Measurements from ENCODE around the gene ANKMY1. TPM values are rescaled to one million over a fixed set of nuclear protein-coding genes. Genes with fewer than 3 reads are reported as not detected.

ANKMY1 gene
- total and polyA plus RNA-seq, 3 donors from 2014 or later = 57.3 to 92.5 (median 75.7) TPM

DNA sequence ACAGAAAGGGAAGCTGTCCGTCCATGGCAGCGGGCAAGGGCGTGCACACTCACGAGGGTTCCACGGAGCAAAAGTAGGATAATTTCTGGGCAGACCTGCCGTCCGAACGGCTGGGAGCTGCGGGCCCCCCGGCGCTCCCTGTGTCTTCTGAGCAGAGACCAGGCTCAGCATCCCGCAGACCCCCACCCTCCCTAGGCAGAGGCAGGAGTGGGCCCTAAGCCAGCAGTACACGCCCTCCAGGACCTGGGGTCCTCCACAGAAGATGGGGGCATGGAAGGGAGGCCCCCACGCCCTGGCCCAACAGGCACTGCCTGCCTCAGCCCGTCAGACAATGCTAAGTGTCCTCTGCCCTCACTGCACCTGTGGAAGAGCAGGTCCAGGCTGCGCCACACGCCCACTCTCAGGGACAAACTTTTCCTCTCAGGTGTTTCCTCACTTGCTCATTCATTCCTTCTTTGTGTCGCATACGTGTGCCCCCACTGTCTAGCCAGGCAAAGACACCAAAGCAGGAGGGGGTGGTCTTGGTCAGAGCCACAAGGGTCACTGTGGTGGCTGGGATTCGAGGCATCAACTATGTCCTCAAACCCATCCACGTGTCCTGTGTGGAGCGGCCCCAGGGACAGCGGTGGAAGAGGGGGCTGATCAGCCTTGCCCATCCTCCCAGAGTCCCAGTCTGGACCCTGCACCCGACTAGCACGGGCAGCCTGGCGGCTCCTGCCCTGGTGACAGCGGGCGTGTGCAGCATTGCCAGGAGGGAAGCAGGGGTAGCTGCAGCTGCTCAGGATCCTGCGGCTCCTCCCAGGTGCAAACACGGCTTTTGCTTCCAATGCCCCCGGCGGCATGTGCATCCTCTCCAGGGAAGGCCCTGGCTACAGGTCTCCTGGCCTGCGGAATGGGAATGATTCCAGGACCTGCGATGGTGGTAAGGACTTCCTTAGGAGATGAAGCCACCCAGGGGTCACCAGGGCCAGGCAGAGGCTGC, 124.7 kb downstream of the ANKMY1 start:
- H3K27ac ChIP-seq = no peak overlapping the region
- WGBS, 2 donors = 88 to 92% methylated on average over 25 to 34 of the region's 34 CpGs
- peak; percentile 13 for DNase-seq
- no peak for TF ChIP-seq POLR2A (IDR thresholded peaks at IDR 0.05)
- TF ChIP-seq, protein P1, sequence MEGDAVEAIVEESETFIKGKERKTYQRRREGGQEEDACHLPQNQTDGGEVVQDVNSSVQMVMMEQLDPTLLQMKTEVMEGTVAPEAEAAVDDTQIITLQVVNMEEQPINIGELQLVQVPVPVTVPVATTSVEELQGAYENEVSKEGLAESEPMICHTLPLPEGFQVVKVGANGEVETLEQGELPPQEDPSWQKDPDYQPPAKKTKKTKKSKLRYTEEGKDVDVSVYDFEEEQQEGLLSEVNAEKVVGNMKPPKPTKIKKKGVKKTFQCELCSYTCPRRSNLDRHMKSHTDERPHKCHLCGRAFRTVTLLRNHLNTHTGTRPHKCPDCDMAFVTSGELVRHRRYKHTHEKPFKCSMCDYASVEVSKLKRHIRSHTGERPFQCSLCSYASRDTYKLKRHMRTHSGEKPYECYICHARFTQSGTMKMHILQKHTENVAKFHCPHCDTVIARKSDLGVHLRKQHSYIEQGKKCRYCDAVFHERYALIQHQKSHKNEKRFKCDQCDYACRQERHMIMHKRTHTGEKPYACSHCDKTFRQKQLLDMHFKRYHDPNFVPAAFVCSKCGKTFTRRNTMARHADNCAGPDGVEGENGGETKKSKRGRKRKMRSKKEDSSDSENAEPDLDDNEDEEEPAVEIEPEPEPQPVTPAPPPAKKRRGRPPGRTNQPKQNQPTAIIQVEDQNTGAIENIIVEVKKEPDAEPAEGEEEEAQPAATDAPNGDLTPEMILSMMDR (IDR thresholded peaks at IDR 0.05) = no peak
- no peaks in the 10 kb centered on the region for H3K27me3 ChIP-seq
- H3K4me3 ChIP-seq = no peak overlapping the region
- intact Hi-C loops (cut with DNase I; ENCODE audit: low total_unique reads) = no loop called here
- H3K4me1 ChIP-seq = peaks cover 15% of the 10 kb centered on the region
- H3K36me3 ChIP-seq (ENCODE audit: low read depth, missing control alignments) = no peaks in the 10 kb centered on the region
- H3K9me3 ChIP-seq = no peaks in the 10 kb centered on the region

DNA sequence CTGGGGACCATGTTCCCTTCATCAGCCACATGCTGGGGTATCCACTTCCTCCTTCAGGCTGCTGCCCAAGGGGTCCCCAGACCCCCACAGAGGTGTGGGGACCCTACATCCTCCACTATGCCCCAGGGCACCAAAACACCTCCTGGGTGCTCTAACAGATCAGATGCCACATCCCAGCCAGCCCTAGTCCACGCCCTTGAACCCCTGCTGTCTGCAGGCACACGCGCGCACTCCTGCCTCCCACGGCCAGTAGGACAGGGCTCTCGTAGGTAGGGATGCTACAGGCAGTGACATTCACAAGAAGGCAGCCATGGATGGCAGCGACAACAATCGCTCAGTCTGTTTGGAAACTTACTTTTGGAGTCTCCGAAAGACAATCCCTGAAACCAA, 125.4 kb downstream of the ANKMY1 start:
- 80 to 93% methylated on average over 3 to 9 of the region's 9 CpGs for WGBS, 2 donors
- Histone ChIP-seq H3K27me3 (no peaks in the 10 kb centered on the region), H3K27ac (no peak overlapping the region), H3K4me3 (no peak overlapping the region), H3K9me3 (no peaks in the 10 kb centered on the region), H3K36me3 (ENCODE audit: low read depth, missing control alignments) (no peaks in the 10 kb centered on the region), H3K4me1 (peaks cover 9% of the 10 kb centered on the region)
- no peak for TF ChIP-seq POLR2A (IDR thresholded peaks at IDR 0.05)
- TF ChIP-seq, protein P1 (IDR thresholded peaks at IDR 0.05) = no peak
- intact Hi-C loops (cut with DNase I; ENCODE audit: low total_unique reads) = no loop called here
- DNase-seq = peak; percentile 12

GRCh38 chr2:240431661-240432424, 125.9 kb downstream of the ANKMY1 start:
- intact Hi-C loops (cut with DNase I; ENCODE audit: low total_unique reads) = no loop called here
- peak; percentile 9 for DNase-seq
- H3K9me3 ChIP-seq = no peaks in the 10 kb centered on the region
- H3K4me1 ChIP-seq = peaks cover 6% of the 10 kb centered on the region
- TF ChIP-seq POLR2A (IDR thresholded peaks at IDR 0.05) = no peak
- TF ChIP-seq, protein P1 (IDR thresholded peaks at IDR 0.05) = no peak
- H3K27ac ChIP-seq = no peak overlapping the region
- WGBS, 2 donors = 88 to 92% methylated on average over 10 to 12 of the region's 12 CpGs
- no peak overlapping the region for H3K4me3 ChIP-seq
- no peaks in the 10 kb centered on the region for H3K36me3 ChIP-seq (ENCODE audit: low read depth, missing control alignments)
- H3K27me3 ChIP-seq = no peaks in the 10 kb centered on the region

DNA sequence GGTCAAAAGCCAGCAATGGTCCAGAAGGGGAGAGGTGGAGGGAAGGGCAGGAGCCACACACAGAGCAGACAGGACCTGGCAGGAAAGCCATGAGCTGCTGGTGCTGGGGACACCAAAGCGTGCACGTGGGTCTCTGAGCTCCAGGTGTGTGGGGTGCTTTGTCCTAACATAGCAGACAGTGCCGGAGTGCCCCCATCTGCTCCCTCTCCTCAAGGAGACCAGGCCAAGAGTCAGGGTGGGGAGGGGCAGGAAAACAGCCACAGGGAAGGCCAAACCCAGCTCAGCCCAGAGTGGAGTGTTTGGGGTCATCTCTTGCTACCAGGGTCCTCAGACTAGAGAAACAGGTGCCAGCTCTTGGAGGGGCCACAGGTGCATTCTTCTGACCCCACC, 126.5 kb downstream of the ANKMY1 start:
- no peak for TF ChIP-seq POLR2A (IDR thresholded peaks at IDR 0.05)
- TF ChIP-seq, protein P1 (IDR thresholded peaks at IDR 0.05) = no peak
- H3K9me3 ChIP-seq = no peaks in the 10 kb centered on the region
- peaks cover 6% of the 10 kb centered on the region for H3K4me1 ChIP-seq
- no peak overlapping the region for H3K27ac ChIP-seq
- DNase-seq = peak; percentile 11
- H3K4me3 ChIP-seq = no peak overlapping the region
- intact Hi-C loops (cut with DNase I; ENCODE audit: low total_unique reads) = no loop called here
- 81 to 85% methylated on average over 3 of the region's 3 CpGs for WGBS, 2 donors
- H3K27me3 ChIP-seq = no peaks in the 10 kb centered on the region
- H3K36me3 ChIP-seq (ENCODE audit: low read depth, missing control alignments) = no peaks in the 10 kb centered on the region

Data from testis (tissue), 3 donors.